ENCODE measurements around the gene CD300A.

CD300A gene

DNA sequence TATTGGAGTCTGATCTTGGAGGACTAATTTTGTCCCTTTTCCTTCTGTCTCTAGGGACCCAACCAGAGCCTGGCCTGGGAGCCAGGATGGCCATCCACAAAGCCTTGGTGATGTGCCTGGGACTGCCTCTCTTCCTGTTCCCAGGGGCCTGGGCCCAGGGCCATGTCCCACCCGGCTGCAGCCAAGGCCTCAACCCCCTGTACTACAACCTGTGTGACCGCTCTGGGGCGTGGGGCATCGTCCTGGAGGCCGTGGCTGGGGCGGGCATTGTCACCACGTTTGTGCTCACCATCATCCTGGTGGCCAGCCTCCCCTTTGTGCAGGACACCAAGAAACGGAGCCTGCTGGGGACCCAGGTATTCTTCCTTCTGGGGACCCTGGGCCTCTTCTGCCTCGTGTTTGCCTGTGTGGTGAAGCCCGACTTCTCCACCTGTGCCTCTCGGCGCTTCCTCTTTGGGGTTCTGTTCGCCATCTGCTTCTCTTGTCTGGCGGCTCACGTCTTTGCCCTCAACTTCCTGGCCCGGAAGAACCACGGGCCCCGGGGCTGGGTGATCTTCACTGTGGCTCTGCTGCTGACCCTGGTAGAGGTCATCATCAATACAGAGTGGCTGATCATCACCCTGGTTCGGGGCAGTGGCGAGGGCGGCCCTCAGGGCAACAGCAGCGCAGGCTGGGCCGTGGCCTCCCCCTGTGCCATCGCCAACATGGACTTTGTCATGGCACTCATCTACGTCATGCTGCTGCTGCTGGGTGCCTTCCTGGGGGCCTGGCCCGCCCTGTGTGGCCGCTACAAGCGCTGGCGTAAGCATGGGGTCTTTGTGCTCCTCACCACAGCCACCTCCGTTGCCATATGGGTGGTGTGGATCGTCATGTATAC lies 26.5 kb upstream of the CD300A start:
- DNase-seq, result peak in 1 of 56 donors; percentile 19

DNA sequence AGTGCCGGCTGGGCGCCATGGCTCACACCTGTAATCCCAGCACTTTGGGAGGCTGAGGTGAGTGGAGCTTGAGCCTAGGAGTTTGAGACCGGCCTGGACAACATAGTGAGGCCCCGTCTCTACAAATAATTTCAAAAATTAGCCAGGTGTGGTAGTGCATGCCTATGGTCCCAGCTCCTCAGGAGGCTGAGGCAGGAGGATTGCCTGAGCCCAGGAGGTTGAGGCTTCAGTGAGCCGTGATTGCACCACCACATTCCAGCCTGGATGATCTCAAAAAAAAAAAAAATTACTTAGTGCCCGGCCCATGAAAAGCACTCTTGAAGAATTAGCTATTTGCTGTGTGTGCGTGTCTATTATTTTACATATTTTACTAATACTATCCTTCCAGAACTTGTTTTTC lies 24.9 kb upstream of the CD300A start:
- no peak for DNase-seq

DNA sequence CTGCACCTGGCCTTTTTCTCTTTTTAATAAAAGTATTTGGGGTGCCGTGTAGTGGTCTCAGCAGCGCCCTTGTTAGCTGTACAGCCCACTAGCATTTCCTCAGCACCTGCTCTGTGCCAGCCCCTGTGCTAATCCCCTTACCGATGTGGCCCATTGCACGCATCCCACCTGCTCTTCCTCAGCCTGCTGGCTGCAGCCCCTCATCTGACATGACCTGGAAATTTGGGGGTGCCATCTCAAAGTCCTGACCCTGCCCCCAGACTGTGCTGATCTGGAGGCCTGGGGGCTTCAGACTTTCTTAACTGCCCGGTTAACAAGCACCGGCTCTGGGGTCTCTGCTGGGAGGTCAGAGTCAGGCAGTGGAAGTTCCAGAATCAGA lies 24.2 kb upstream of the CD300A start:
- no peak for DNase-seq

DNA sequence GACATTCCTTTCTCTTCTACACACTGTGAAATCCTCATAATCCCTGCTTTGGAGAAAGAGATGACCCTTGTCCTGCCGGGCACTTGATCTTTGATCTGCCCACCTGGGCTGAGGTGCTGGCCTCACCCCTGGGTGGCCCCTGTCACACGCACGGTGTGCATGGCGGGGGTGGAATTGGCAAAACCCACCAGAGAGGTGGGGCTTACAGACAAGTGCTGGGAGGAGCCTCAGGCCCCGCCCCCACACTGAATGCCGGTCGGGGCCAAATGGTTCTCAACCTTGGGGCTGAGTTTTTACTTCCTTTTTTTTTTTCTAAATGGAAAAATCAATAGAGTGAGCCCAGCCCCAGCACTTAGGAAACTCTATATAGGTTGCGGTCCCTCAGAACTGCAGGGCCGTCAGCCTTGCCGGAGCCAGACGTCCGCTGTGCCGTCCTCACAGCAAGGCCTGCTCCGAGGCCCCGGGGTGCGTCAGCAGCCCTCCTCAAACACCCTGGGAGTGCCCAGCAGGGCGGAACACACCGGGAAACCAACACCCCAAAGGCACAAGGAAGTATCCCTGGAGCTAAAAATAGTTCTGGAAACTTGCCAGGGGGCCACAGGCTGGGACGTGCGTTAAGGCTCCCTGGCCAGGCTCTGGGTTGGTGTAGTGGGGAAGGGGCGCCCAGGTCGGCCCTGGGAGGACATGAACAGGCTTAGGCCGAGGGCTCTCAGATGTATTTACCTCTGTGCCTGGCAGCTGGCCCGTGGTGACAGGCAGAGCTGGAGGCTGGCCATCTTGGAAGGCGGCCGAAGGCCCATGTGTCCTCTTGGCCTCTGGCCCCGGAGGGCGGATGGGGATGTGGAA lies 23.5 kb upstream of the CD300A start:
- peak in 47 of 56 donors; percentile 11 to 84 (median 61) for DNase-seq

DNA sequence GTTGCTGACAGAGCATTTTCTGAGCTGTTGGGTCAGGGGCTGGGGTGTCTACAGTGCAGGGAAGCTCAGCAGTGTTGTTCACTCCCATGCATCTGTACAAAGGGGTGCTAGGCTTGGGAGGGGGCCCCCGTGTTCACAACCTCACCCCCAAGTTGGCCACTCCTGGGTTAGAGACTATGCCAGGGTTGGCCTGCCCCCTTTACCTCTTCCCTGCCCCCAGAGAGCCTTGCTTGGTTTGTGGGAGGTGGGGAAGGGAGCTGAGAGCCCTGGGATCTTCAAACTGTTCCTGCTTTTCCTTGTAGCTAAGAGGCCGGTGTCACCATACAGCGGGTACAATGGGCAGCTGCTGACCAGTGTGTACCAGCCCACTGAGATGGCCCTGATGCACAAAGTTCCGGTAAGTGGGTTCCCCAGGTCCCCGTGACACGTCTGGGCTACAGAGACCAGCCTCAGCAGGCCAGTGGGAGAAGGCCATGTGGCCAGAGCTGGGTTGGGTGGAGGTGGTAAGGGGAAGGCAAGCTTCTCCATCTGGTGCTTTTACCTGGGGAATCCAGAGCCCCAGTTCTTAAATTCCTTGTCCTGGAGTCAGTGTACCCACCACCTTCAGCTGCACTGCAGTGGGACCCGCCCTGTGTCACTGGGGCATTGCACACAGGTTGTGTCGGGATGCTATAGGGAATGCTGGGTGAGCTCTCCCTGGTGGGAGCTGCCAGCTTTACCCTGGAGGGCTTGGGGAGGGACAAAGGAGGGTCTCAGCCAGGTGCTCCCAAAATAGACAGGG lies 22.7 kb upstream of the CD300A start:
- peak in 1 of 56 donors; percentile 11 for DNase-seq

DNA sequence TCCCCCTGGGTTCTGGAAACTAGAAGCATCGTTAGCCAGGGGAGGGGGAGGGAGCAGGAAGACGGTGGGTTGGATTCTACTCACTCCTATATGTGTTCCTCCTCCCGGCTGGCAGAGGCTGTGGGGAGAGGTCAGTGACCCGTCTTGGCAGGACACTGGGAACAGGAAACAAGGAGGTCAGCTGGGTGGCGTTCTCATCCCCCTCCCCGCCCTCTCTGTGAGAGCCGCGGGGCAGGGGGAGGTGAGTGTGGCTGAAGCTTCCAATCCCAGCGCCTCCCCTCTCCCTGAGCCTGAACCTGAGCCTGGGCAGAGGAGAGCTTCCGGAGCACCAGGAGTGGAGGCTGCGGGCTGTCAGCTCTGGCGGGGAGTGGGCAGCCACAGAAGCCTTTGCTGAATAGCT lies 22.0 kb upstream of the CD300A start:
- peak in 6 of 56 donors; percentile 20 to 37 (median 32) for DNase-seq

DNA sequence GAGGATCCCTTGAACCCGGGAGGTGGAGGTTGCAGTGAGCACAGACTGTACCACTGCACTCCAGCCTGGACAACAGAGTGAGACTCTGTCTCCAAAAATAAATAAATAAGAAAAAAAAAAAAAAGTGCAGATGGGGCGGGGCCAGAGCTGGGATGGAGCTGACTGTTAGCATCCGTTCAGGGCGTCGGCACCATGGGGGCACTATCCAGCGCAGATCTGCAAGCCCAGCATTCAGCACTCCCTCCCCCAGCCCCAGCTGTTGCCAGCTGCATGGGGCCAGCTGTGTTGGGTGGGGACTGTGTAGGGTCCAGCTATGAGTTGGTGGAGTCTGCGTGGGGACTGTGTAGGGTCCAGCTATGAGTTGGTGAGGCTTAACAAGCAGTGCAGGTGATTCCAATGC lies 21.3 kb upstream of the CD300A start:
- no peak for DNase-seq

DNA sequence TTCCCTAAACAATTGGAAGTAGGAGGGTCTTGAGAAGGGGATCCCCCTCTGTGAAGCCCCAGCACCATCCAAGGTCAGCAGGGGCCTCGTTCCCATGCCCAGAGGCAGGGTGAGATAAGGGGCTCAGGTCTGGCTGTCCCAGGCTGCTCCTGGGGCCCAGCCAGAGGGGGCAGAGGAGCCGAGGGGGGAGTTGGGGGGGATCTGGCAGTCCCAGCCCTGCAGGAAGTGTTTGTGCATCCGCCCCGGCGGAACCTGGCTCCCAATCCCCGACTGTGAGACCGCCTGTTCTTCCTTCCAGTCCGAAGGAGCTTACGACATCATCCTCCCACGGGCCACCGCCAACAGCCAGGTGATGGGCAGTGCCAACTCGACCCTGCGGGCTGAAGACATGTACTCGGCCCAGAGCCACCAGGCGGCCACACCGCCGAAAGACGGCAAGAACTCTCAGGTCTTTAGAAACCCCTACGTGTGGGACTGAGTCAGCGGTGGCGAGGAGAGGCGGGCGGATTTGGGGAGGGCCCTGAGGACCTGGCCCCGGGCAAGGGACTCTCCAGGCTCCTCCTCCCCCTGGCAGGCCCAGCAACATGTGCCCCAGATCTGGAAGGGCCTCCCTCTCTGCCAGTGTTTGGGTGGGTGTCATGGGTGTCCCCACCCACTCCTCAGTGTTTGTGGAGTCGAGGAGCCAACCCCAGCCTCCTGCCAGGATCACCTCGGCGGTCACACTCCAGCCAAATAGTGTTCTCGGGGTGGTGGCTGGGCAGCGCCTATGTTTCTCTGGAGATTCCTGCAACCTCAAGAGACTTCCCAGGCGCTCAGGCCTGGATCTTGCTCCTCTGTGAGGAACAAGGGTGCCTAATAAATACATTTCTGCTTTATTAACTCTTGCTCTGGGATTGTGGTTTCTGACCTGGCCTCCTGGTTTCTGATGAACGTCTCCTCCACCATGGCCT lies 19.6 kb upstream of the CD300A start:
- DNase-seq, result peak in 12 of 56 donors; percentile 19 to 69 (median 50)

DNA sequence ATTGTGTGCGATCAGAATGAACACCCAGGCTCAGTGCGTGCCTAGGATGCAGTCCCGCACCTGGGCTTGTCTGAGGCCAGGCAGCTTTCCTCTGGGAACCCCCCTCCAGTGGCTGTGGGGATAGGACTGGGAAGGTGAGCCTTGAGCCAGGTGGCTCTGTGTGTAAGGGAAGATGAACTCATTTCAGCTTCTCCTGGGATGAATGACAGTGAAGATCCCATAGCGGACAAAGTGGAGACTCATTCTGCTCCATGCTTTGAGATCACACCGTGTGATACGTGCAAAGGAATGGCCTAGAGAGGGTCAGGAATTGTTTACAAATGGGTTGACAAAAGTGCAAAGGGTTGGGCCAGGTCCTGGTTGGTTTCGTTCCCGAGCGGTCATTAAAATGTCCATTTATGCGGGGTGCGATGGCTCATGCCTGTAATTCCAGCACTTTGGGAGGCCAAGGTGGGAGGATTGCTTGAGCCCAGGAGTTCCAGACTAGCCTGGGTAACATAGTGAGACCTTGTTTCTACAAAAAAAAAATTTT lies 18.7 kb upstream of the CD300A start:
- no peak for DNase-seq

DNA sequence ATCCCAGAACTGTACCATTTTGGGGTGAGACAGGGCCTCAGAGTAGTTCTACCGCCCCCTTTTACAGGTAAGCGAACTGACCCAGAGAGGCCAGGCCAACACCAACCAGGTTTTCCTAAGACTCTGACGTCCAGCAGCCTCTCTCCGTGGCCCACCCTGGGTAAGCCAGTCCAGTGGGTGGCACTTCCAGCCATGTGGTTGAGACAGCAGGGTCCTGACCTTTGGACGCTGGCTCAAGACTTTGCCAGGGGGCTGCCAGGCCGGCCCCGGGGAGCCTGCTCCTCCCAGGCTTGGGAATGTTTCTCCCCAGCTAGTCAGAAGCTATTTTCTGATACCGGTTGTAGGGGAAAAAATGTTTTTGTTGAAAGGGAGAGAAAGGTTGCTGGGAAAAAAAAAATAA lies 17.7 kb upstream of the CD300A start:
- no peak for DNase-seq

DNA sequence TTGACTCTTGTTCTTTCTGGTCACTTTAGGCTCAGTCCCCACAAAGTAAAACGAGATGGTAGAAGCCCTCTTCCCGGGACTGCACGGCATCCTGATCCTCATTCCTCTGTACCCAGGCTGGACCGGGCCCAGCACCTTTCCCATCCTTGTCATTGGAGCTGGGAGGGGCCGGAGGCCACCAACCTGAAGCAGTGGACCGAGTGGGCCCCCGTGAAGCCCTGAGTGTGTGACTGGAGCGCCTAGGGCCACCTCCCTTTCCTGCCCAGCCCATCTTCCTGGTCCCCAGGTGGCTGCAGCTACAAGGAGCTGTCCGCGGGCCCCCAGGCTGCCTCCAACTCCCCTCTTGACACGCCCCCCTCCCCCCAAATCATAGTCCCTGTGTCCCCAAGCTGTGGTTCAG lies 17.1 kb upstream of the CD300A start:
- DNase-seq, result no peak

DNA sequence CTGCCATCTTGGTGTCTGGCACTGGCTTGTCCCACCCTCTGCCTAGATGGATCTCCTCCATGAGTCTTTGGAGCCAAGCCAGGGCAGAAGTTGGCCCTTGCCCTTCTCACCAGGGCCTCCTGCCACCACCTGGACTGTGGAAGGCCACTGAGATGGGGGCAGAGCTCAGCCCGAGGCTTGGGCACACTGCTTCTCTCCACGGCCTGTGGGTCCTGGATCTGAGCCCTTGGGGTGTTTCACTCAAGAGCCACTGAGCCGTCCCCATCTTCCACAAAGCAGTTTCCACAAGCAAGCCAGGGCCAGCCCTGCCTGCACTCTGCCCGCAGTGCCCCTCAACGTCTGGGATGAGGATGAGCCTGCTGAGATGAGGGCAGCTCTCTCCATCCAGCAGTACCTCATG lies 16.7 kb upstream of the CD300A start:
- DNase-seq, result no peak

DNA sequence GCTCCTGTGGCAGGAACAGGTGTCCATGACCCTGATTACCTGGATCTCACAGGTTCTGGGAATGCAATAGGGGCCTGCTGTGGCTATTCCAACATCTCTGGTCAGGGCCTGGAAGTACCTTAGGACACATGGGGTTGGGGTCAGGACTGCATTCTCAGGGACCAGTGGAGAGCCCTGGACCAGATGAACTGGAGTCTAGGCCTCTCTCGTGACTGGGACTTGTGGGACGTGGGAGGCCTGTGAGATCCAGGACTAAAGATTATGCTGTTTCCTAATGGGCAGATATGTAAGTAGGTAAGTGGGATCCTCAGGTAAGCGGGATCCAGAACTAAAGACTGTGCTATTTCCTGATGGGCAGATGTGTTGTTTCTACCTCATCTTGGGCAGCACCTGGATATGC lies 16.2 kb upstream of the CD300A start:
- no peak for DNase-seq

DNA sequence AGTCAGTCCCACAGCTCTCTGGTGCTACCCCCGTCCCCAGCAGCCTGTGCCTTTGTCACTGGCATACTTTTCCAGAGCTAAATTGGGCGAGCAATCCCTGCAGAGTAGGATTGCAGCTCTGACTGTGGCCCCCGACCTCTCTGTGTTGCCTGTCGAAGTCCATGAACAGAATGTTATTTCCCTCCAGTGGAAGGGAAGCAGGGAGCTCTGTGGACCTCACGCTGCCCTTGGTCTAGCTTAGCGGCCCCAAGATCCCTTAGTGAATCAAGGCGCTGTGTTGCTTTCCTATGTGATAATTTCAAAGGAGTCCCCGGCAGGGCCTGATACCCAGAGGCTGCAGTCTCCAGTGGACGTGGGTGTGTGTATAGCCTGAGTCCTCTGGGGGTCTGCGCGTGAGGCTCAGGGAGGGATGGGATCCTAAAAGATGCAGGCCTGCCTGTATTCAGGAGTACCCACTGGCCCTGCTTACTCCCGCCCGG lies 15.5 kb upstream of the CD300A start:
- DNase-seq, result no peak

DNA sequence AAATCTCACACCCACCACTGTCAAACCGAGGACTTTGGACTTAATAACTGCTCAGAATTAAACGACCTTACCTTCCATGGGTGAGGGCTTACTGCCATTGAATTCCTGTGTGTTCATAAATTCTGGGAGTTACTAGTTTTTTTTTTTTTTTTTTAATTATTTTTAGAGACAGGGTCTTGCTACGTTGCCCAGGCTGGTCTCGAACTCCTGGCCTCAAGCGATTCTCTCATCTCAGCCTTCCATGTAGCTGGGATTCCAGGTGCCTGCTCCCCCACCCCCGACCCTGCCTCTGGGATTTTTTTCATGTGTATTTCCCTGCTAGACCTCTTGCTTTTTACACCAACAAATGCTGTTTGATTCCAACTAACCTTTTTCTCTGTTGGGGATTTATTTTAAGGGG lies 14.9 kb upstream of the CD300A start:
- no peak for DNase-seq

DNA sequence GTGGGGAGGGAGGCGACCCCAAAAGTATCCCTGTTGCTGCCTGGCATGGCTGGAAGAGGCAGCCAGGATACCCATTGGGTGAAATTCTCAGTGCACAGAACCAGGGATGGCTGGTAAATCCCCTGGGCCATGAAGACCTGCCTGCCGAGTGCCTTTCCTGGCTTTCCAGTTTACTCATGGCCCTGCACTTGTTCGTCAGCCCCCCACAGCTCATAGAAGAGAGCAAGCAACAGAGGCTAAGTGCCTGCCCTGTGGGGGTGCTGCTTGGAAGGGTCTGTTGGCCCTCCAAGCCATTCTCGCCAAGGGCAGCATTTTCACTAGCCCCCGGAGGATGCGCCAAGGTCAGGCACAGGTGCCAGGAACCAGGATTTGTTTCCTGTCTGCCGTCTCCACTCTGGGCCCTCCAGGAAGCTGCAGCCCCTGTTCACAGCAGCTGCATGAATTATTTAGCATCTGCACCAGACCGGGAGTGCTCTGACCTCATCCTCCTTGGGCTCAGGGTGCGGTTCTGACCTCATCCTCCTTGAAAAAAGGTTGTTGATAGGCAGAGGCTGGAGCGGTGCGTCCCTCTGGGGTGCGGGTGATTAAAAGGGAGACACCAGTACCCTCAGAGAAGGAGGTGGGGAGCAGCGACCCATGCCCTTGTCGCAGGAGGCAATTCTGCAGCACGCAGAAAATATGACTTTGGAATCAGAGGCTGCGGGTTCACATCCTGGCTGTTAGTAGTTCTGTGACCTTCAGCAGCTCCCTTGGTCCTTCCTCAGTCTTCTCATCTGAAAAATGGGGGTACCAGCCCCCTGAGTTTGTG lies 14.2 kb upstream of the CD300A start:
- DNase-seq, result no peak

DNA sequence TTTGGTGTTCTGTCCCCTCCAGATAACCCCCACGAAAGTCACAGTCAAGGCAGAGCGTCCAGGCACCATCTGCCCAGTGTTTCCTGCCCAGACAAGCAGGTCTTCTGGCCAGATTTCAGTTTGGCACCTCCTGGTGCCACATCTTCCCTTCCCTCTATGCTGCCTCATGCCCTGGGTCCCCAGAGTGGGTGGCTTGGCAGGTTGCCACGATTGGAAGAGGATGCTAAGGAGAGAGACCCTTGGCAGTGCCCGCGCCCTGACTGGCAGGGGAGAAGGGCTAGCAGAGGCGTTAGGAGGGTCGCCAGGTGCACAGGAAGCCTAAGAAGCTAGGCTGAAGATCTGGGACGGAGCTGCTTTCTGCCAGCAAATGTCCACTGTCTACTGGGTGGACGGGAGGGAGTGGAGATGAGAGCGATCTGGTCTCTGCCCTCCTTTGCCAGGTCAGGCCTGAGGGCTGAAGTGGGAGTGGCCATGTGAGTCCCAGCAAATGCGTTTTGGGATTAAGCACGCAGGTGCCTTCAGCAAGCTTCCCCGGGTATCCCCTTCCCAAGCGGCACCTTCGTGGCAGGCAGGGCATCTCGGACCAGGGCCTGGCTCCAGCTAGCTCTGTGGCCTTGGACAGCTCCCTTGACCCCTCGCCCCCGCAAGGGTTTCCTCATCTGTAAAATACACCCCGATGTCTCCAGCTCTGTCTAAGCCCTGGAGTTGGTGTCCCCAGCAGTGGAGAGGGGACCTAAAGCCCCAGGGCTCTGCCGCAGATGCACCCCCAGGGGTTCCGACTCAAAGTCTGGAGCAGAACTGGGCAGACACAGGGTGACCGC lies 13.4 kb upstream of the CD300A start:
- peak in 1 of 56 donors; percentile 29 for DNase-seq

DNA sequence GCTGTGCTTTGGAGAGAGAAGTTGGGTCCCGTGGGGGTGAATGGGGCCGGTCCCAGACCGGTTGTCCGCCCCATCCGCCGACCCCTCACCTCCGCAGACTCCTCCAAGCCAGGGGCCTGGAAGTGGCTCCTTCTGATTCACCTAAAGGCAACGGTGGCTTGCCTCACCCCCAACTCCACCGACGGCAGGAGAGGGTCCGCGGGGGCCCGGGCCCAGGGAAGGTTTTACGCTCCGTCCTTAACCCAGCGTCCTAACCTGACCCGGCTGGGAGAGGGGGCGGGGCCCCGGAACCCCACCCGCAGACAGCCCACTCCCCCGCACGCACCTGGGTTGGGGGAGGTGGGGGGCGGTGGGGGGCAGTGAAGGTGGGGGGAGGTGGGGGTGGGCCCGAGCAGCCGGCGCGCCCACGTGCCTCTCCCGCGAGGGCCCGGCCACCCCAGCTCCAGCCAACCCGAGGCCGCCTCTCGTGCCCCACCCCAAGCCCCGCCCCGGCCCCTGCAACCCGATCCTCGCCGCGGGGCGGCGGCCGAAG lies 12.7 kb upstream of the CD300A start:
- peak in 7 of 56 donors; percentile 54 to 87 (median 73) for DNase-seq
